Measurements from ENCODE around the gene MZT2B.
"Not testable (repeated sequence)": the region's sequence is repeated elsewhere in the genome, so short reads cannot be mapped to it uniquely, and the experiment has no call there.

The MZT2B gene

DNA sequence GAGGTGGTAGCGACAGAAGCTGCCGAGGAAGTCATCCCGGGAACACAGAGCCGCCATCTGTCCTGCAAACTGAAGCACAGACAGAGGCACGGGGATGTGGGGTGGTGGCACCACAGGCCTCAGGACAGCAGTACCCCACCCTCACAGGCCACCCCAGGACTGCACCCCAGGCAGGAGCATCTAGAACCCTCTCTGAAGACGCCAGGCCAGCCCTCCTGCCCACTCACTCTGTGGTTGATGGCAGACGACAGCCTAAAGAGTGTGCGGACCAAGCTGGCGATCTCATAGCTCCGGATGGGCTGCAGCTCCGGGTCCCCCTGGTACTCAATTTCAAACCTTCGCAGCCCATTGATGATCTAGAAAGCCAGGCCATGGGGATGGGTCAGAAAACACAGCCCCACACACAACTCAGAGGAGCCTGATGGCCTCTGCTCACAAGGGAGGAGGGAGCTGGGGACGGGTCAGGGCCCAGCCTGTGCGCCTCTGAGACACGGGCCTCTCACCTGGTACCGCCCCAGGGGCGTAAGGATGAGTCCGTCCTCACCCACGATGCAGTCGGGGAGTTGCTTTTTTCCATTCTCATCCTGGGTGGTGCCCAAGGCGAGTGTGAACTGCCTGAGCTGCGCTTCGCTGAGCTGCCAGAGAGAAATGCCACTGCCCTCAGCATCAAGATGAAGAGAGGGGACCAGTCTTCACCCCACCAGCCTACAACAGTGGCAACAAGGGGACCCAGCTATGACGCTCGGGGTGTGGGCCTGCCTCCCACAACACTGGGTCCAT, 29.1 kb upstream of the MZT2B start:
- no peak for DNase-seq (ENCODE audit: low spot score)

DNA sequence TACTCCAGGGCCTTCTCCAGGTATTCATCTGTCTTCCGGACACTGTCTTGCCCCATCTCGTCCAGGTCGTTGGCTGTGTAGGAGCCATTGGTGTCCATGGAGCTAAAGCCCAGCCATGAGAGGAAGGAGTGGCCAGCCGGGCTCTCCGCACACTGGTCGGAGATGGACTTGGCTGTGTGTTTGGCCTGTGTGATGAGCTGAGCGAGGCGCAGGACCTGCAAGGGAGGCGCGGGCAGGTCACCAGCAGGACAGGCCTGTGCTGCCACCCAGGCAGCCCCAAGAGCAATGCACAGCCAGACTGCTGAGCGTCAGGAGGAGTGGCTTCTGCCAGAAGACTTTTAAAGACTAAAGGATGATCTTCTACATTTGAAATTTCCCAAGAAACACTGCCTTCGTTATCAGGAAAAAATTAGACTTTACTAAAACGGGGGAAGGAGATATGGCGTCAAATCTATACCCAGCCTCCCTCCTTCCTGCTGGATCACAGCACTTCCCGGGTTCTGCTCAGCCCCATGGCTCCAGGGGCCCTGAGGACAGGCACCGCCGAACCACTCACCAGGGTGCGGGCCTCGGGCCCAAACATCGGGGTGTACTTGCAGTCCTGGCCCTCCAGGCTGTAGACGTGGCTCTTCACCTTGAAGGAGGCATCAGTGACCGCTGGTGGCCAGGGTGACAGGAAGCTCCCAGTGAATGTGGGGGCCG, 28.2 kb upstream of the MZT2B start:
- not testable (repeated sequence) for DNase-seq (ENCODE audit: low spot score)

DNA sequence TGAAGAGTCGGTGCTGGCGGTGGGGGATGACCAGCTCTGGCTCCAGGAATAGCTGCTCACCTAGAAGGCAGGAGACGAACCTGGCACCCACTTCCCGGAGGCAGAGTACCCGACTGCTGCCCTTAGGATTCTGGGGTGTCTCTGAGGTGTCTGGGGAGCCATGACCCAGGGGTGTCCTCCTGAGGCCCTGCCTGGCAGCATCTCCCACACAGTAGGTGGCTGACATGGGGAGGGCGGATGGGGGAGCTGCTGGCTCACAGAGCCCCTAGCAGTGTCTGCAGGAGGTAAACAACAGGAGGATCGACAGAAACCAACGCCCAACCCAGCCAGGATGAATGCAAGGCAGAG, 27.7 kb upstream of the MZT2B start:
- not testable (repeated sequence) for DNase-seq (ENCODE audit: low spot score)

DNA sequence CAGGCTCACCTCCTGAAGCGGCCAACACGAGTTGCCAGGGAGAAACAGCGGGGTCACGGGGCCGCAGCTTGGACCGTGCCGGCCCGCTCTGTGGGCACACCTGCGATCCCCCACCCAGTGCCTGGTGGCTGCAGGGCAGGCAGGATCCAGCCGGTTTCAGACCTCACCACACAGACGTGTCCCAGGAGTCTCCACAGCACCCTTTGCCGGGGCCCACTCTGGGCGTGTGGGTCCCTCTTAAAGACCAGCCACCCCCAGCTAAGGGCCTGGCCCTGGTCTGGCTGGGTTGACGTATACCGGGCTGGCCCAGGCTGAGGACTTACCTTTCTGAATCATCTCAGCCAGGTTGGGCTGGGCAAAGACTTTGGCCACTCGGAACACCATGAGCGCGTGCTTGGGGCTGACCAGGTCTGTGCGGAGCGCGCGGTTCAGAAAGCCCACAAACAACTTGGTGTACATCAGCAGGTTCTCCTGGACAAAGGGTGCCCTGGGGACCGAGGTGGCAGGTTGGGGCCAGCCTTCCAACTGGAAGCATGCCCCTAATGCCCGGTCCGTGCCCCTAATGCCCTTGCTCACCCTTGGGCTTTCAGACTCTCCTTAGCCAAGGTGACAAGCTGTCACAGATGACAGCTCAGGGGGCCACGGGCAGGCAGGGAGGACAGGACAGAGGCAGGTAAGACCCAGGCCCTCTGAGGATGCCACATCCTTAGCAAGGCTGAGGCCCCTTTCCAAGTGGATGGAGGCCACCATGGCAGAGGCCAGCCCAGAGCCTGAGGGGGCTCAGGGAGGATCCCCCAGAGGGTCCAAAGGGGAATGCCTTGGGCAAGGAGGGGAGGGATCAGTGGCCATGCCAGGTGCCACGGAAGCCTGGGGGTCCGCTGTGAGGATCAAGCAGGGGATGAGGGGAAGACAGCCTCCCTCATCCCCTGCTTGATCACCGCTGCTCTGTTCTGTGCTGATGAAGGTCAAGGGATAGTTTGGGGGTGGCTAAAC, 27.0 kb upstream of the MZT2B start:
- DNase-seq (ENCODE audit: low spot score), result no peak

DNA sequence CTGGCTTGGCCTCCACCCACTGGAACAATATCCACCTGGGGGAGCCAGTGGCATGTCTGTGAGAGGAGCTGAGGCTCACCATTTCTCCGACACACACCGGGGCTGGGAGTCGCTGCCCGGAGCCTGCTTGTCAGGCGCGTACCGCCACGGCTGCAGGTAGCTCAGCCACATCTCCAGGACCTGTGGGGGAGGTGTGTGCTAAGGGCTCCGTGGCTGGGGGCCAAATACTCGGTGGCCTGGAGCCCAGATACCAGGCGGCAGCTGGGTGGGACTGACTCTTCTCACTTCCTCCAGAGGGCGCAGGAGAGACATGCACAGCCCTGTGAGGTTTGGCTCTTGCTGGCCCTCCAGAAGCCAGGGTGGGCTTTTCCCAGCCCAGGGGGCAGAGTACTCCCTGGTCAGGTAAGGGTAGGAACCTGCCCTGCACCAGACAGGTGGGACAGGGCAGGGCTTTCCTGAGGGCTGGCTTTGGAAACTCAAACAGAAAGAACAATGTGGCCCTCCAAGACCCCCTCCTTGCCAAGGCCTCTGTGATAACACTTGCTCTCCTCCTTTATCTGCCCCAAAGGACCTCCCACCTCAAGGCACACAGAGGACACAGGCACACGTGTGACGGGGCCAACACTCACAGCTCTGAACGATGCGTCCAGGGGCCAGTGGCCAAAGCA, 26.0 kb upstream of the MZT2B start:
- peak; percentile 41 for DNase-seq (ENCODE audit: low spot score)

DNA sequence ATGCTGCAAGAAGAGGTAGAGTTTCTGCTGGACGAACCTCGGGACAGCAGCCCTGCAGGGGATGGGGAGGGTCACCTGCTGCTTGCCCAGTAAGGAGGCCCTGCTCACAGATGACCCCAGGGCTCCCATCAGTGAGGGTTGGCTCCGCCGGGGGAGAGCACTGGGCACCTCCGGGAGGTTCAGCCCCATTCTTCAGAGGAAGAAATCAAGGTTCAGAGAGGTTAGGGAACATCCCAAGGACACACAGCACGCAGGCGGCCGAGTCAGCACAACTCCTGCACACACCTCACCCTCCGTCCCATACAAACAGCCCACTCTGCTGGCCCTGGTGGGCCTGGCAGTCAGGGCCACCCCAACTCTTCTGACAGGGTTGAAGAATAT, 25.4 kb upstream of the MZT2B start:
- DNase-seq (ENCODE audit: low spot score), result no peak

DNA sequence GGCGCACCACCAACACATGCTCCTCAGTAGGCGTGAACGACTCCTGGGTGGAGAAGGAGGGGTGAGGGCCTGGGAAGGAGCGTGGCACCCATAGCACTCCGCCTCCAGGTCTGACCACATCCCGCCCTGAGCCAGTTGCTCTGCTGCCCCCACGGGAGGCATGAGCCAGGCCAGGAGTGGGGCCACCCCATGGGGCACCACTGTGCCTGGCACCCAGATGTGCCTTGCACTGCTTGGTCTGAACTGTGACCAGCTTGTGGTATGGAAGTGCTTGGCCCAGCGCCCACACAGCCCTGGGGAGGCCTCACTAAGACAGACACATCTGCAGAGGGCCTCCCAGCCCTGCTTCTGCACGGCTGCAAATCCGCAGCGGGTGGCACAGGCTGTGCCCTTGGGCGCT, 24.7 kb upstream of the MZT2B start:
- not testable (repeated sequence) for DNase-seq (ENCODE audit: low spot score)

DNA sequence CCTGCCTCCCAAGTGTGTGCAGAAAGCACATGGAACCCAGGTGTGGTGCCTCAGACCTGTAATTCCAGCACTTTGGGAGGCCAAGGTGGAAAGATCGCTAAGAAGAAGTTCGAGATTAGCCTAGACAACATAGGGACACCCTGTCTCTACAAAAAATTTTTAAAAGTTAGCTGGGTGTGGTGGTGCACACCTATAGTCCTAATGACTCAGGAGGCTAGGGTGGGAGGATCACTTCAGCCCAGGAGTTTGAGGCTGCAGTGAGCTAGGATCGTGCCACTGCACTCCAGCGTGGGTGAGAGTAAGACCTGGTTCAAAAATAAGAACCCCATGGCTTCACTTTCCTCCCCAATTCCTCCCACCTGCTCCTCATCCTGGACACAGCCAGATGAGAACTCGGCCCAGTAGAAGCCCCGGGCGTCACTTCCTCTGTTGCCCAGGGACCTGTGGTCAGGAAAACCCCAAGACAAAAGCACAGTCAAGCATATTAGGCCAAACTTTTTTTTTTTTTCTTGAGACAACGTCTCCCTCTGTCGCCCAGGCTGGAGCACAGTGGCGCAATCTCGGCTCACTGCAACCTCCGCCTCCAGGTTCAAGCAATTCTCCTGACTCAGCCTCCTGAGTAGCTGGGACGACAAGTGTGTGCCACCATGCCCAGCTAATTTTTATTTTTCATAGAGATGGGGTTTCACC, 24.1 kb upstream of the MZT2B start:
- not testable (repeated sequence) for DNase-seq (ENCODE audit: low spot score)

DNA sequence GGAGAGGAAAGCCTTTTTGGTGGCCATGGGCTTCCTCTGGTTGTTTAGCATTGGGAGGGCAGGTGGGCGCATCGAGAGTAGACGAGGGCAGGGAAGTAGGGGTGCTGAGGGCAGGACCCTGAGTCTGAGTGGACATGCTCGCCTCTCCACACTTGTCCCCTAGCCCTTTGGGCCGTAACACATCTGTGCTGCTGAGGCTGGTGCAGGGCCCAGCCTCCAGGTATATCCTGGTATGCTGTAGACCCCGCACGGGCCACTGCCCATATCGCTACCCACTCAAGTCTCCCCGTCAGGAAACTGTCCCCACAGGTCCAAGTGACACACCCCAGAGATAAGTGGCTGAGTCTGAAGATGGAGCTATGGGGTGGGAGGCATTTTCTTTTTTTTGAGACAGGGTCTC, 23.4 kb upstream of the MZT2B start:
- DNase-seq (ENCODE audit: low spot score), result no peak

DNA sequence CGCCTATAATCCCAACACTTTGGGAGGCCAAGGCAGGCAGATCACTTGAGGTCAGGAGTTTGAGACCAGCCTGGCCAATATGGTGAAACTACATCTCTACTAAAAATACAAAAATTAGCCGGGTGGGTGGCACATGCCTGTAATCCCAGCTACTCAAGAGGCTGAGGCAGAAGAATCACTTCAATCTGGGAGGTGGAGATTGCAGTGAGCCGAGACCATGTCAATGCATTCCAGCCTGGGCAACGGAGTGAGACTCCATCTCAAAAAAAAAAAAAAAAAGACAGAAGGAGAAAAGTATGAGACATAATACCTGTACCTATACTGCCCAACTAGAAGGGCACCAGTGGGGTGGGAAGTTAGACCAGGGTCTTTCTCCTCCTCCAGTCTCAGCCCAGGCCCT, 22.7 kb upstream of the MZT2B start:
- not testable (repeated sequence) for DNase-seq (ENCODE audit: low spot score)

DNA sequence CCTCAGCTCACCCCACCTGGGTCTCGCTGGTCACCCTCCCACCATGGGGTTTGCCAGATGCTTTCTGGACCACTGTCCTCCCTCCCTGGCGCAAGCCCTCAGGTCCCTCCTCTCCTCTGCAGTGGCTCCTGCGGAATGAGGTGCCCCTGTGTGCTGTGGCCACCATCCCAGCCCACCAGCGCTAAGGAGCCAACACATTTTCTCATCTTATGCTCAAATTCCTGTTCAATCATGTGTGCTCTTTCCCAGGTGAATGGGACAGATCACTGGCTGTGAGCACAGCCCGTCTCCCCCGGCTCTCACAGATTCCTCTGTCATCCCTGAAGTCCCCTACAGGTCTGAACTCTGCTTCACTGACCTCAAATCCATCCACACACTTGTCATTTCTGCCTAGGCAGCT, 21.9 kb upstream of the MZT2B start:
- DNase-seq (ENCODE audit: low spot score), result no peak

DNA sequence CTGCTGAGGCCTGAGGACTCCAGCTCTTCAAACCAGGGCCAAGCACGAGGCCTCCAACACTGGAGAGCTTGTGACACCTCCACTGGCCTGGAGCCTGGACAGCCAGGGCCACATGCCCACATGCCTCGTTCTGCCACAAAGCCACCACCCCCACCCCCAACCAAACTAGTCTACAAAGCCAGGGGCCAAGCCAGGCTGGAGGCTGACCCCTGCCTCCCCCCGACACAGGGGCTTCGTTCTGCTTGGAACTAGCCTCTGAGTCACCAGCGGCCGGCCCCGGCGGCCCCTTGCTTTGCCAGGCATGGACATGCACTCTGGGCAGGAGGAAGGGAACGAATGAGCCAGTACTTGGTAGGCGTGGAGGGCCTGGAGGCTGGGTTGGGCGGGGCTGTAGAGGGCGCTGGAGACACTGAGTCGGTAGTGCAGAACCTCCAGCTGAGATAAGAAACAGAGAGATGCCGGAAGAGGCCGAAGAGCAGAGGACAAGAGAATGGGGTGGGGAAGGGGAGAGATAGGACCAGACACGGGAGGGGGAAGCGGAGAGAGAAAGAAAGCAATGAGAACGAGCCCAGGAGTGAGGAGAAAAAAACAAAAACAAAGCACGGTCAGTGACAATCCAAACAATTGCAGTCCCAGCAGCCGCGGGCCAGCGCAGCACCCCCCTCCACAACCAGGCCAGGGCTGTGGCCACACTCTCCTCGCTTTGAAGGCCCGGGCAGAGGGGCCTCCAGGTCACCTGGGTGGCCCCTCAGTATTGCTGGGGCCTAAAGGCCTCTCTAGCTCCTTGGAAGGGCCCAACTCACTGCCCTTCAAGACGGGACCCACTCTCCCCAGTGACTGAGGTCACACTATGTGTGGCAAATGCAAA, 21.0 kb upstream of the MZT2B start:
- DNase-seq (ENCODE audit: low spot score), result not testable (repeated sequence)

DNA sequence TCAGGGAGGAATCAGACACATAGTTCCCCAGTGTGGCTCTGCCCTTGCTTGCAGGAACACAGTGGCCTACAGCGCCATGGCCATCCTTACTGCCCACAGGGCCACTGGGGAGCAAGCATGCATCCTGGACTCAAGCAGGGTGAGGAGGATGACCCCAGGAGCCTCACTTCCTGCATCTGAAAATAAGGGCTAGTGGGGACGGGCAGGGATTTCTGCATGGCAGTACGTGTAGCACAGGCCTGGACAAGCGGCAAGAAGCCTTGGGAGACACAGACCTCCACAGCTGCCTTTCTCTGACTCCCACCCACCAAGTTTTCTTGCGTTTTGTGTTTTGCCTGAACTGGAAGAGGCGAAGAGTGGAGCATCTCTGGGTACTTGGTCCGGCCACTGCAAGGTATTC, 19.6 kb upstream of the MZT2B start:
- DNase-seq (ENCODE audit: low spot score), result not testable (repeated sequence)

DNA sequence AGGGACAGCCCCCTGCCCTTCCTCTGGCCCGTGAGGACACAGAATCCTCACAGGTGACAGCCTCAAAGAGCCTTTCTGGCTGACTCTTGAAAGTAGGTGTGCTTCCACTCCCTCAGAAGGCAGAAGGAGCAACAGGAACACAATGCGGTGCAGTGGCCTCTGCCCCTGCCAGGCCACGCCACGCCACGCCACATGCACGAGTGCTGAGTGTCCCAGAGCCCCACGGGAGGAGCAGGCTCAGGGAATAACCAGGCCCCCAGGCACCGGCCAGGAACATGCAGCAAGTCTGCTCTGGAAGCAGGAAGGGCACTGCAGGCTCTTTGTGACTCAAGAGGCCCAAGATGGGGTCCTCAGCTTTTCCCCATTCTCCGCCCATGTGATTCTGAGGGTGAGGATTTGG, 19.1 kb upstream of the MZT2B start:
- DNase-seq (ENCODE audit: low spot score), result no peak

DNA sequence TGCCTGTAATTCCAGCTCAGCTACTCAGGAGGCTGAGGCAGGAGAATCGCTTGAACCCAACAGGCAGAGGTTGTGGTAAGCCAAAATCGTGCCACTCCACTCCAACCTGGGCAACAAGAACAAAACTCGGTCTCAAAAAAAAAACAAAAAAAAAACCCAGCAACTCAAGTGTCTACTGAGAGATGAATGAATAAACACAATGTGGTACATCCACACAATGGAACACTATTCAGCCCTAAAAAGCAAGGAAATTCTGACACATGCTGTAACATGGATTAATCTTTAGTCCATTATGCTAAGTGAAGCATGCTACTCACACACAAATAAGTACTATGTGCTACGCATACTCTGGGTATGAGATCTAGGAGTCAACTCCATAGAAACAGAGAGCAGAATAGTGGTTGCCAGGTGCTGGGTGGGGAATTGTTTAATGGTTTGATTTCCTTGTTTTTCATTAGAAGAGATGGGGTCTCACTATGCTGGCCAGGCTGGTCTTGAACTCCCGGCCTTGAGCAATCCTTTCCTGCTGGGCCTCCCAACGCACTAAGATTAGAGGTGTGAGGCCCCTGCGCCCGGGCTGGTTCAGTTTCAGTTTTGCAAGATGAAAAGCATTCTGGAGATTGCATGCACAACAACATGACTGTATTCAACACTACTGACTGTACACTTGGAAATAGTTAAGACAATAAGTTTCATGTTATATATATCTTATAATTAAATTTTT, 16.6 kb upstream of the MZT2B start:
- no peak for DNase-seq (ENCODE audit: low spot score)

DNA sequence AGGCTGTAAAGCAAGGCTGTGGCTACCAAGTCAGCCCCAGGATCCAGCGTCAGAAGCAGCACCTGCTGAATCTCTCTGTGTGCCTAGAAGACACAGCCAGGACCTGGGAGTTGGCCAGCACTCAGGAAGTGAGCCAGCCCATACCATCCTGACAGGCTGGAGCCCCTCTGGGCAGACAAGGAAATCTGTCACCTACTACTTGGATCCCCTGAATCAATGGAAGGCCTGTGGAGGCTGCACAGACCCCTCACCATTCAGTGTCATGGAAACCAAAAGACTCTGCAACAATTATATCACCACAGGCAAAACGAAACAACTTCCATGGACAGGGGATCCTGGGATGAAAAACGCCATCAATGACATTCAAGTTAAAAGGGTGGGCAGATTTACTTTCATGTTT, 15.5 kb upstream of the MZT2B start:
- DNase-seq (ENCODE audit: low spot score), result not testable (repeated sequence)

DNA sequence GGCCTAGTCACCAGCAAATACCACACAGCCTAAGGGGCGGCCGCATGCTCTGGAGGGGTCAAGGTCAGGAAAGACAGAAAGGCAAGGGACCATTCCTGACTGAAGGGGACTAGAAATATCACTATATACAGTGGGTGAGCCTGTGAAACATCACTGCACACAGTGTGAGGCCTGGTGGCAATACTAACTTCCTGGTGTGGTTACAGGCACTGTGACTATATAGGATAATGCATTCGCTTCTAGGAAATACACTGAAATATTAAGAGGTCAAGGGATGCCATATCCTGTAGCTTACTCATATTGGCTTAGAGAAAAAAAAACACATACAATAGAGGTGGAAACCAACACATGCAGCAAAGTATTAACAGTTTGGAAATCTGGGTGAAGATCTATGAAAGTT, 12.9 kb upstream of the MZT2B start:
- not testable (repeated sequence) for DNase-seq (ENCODE audit: low spot score)

DNA sequence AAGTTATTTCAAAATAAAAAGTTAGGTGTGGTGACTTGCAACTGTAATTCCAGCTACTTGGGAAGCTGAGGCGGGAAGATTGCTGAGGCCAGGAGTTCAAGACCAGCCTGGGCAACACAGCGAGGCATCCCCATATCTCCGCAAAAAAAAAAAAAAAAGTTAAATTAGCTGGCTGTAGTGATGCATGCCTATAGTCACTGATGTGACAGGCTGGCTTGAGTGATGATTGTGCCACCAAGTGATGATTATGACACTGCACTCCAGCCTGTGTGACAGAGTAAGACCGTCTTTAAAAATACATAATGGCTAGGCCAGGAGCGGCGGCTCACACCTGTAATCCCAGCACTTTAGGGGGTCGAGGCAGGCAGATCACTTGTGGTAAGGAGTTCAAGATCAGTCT, 12.2 kb upstream of the MZT2B start:
- DNase-seq (ENCODE audit: low spot score), result no peak

DNA sequence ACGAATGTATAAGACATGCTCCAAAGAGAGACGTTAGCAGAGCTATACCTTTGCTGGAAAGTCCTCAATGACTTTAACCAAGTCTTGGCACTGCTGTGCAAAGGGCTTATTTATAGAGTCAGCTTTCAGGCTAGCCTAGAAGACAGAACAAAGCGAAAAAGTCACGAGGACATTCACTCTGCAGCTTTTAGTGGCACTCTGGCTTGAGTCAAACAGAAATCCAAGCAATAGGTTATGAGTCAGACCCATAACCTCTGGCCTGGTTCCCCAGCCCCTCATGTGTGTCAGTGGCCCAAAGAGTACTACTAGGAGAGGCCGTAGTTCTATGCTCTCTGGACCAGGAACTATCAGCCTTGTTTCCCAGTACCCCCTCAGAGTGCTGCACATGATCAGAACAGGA, 7.2 kb upstream of the MZT2B start:
- DNase-seq (ENCODE audit: low spot score), result not testable (repeated sequence)

Data from pons (tissue), 1 donor.